Measurements from ENCODE around the gene JCAD.
"Not testable (repeated sequence)": the region's sequence is repeated elsewhere in the genome, so short reads cannot be mapped to it uniquely, and the experiment has no call there.

The JCAD gene

DNA sequence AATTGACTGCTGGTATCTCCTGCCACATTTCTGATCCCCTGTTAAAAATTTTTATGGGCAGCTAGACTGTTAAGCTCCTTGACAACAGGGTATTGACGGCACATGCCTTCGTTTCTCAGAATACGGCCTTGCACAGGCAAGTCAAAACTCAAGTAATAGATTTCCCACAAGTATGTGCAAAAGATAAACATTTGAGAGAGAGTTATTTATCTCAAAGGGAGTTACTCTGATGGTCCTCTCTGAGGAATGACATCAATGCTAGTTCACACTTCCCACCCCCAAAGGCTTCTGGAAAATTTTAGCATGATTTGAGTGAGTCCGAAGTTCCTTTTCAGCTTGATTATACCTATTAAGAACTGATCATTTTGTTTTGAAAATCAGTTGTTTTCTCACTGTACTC lies 71.9 kb downstream of the JCAD start:
- no peak for DNase-seq (ENCODE audit: low spot score)

DNA sequence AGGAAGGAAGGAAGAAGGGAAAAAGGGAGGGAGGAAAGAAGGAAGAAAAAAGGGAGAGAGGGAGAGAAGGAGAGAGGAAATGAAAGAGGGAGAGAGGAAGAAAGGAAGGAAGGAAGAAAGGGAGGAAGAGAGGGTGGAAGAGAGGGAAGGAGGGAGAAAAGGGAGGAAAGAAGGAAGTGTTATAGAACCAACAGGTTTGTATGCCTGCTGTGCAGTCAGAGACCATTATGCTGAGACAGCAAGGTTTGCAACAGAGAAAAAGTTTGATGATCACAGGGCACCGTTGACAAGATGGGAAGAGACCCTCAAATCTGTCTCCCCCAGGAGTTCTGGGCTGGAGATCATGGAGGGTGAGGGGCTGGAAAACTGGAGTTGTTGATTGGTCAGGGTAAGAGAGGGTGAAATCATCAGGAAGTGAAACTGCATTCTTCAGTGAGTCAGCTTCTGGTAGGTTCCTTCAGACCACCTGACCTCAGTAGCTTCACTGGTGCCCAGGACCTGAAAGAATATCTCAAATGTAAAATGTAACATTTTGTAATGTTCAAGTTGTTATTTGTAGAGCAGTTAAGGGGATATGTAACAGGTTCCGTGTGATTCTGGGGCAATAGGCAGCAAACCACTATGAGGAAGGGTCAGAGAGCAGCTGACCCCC lies 76.3 kb downstream of the JCAD start:
- DNase-seq (ENCODE audit: low spot score), result no peak

DNA sequence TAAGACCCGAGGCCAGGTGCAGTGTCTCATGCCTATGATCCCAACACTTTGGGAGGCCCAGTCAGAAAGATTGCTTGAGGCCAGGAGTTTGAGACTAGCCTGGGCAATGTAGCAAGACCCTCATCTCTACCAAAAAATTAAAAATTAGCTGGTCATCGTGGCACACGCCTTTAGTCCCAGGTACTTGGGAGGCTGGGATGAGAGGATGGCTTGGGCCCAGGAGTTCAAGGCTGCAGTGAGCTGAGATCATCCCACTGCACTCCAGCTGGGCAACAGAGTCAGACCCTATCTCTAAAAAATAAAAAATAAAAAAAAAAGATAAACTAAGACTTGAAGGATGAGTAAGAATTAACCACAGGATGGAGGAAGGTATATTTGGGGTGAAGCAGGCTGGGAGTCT lies 77.9 kb downstream of the JCAD start:
- no peak for DNase-seq (ENCODE audit: low spot score)

DNA sequence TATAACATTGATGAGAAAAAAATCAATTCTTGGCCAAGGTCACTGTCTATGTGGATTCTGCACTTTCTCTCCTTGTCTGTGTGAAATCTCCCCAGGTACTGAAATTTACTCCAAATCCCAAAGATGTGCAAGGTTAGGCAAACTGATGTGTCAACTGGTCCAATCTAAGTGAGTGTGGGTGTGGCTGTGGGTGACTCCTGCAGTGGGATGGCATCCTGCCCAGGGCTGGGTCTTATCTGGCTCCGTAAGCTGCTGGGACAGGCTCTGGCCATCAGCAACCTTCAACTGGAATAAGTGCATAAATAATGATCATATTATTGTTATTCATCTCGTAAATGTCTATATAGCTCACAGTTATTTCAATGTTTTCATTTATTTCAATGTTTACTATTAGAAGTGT lies 79.3 kb downstream of the JCAD start:
- no peak for DNase-seq (ENCODE audit: low spot score)

DNA sequence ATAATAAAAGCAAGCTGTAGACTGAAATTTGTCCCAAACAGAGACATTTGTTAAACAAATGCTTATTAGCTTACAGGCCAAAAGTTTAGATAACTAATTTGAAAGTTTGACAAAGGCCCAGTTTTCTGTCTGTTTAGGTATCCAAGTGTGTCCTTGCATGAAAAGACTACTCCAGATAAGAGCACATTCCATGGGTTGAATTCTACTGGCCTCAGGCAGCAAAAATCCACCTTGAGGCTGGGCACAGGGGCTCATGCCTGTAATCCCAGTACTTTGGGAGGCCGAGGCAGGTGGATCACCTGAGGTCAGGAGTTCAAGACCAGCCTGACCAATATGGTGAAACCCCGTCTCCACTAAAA lies 80.0 kb downstream of the JCAD start:
- DNase-seq (ENCODE audit: low spot score), result not testable (repeated sequence)

DNA sequence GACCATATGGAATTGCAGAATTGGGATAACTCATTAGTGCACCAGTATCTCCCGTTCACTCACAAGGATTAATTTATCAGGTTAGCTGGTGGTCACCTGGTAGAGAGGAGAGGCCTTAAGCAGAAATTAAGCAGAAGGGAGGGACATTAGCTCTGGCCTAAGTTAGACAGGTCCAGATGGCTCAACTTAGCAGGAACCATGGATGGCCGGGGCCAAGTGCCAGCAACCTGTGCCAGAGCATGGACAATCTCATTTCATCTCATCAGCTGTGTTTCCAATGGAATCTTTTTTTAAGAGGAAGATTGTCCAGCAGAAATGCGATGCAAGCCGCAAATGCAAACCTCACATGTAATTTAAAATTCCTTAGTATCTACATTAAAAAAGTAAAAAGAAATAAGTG lies 82.2 kb downstream of the JCAD start:
- DNase-seq (ENCODE audit: low spot score), result no peak

DNA sequence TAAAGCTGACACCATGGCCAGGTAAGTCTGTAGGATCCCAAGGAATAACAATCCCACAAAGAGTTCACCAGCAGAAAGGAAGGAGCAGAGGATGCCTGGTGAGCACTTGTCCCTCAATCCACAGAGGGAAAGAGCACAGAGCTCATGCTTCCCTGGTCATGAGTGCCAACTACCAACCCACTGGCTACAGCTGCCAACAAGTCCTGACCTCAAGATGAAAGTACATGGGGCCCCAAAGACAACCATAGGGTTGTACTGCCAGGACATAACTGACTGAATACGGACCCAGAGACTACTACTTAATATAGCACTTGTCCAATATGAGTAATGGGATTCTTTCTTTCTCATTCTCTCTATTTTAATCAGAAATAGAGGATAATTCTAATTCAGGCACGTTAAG lies 83.3 kb downstream of the JCAD start:
- no peak for DNase-seq (ENCODE audit: low spot score)

DNA sequence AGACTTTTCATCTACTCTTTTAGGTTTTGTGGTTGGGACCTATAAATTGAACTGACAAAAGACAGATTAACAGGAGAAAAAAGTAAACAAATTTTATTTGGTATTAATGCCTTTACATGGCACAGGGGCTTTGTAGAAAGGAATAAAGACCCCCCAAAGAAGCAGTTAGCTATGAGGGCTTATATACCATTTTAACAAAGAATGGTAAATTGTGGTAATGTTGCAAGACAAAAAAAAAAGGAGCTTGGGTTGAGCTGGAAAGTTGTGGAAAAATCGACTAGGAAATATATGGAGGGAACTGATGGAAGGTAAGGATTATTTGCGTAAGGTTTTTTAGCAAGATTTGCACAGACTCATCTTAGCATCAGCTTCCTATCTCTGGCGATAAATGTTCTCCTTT lies 84.6 kb downstream of the JCAD start:
- no peak for DNase-seq (ENCODE audit: low spot score)

DNA sequence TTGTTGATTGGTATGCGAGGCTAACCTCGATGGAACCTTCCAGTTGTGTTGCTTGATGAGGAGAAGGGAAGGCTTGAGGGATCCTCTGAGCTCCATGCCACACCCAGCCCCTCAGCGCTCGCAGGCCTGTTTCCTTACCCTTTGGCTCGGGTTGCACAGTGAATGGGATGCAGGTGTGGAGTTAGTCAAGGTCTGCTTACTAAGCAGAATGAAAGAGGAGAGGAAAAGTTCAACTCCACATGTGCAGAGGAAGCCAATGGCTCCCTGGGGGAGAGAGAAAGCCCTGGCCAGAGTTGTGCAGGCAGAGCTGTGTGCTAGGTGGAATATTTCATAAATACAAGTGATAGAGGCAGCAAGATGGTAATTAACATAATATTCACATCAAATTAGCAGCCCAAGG lies 85.5 kb downstream of the JCAD start:
- DNase-seq (ENCODE audit: low spot score), result no peak

DNA sequence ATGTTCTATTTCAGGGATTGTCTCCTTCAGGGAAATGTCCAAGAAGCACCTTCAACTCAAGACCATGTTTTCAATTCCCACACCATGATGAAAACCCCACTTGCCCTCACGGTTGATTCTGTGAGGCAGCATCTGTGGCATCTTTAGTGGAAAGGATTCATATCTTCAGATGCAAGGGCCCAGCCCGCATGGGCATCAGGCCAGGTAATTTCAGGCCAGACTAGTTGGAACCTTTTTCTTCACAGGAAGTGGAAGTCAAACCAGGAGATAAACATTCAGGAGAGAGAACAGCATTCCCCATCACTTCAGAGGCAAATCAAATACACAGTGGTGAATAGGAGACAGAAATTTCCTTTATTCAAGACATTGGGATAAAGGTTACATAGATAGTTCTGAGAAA lies 88.8 kb downstream of the JCAD start:
- no peak for DNase-seq (ENCODE audit: low spot score)

DNA sequence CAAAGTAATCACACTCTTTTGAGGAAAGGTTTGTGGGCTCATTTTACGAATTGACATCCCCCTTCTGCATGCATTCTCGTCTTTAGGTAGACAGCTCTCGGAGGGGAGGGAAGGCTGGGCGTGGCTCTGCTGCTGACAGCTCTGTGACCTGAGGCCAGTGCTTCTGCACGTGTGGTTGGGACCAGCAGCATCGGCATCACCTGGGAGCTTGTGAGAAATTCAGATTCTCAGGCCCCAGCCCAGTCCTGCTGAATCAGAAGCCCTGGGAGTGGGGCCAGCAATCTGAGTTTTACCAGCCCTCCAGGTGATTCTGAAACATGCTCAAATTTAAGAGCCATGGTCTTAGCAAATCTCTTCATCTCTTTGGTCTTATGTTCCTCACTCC lies 89.4 kb downstream of the JCAD start:
- no peak for DNase-seq (ENCODE audit: low spot score)

DNA sequence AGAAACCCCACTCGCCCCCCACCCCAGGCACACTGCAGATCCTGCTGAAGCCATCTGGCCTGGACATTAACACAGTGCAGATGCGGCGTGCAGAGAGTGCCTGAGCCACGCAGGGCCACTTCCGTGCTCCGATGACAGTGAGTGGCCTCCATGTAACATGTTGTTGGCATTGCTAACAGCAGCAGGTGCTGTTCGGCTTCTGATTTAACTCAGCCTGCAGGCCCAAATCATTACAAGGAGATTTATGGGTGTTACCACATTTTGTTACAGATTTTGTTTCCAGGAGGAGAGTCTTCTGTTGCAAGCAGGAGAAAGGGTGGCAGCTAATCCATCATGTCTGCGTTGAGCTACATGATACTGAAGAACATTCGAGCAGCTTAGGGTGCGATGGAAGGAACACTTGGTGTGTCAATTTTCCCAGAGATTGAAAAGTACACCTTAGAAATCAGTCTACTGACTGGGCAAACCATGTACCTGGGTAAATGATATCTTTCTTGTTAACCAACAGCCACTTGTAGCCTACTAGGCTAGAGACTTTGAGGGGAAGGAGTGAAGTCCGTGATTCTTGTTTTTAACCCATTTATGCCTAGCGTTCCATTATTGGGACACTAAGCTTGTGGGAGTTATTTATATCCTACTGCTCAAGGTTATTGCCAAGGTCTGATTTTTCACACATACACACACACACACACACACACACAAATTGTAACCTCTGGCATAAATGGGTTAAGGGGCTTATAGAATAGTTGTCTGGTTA lies 90.0 kb downstream of the JCAD start:
- no peak for DNase-seq (ENCODE audit: low spot score)

DNA sequence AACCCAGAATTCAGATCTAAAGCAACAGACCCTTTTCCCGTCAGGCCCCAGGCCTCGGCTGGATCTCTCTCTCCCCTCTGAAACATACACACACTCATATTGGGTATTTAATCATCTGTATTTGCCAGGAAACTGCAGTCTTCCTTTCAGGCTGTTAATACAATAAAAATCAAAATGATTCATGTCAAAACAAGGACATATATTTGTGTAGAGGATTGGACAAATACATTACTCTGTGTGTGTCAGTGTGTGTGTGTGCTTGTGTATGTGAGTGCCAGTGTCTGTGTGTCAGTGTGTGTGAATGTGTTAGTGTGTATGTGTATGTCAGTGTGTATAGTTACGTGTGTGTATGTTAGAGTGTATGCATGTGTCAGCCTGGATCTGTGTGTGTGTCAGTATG lies 90.8 kb downstream of the JCAD start:
- DNase-seq (ENCODE audit: low spot score), result no peak

DNA sequence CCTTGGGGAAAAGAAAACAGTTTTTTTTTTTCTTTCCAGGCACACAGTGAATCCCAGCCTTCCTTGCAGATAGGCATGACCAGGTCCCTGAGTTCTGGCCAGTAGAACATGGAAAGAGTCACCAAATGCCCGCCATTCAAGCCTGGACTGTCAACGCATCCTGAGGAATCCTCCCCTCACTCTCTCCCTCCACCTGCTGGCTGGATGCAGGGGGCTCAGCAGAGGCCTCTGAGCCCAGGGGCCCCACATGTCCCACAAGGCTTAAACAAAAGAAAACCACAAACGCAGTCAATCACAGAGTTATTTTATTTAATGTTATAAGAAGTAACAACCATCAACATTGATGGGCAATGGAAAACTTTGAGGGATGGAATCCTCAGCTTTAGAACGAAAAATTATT lies 93.1 kb downstream of the JCAD start:
- no peak for DNase-seq (ENCODE audit: low spot score)
